Kidney (tissue), 14 donors: Measurements from ENCODE around the gene NEDD9. TPM values are rescaled to one million over a fixed set of nuclear protein-coding genes. Genes with fewer than 3 reads are reported as not detected.

Experiments
- DNase-seq, 5 donors: peaks; one replicate each; pipeline ENCODE4 v3.0.0-alpha.2; 2013 to 2020
- FAIRE-seq: peaks from 2 replicates; lab custom pipeline; 2012; peaks lifted over from hg19 to GRCh38; lab: Jason Lieb, UNC
- H3K27ac ChIP-seq, 2 donors: one replicate each; pipeline ENCODE4 v1.7.0; 2013; ENCODE audit warnings: low read depth in 2 of 2, low read length in 2 of 2, inconsistent platforms in 1 of 2
- H3K27me3 ChIP-seq: one replicate; pipeline ENCODE4 v1.7.1; 2013; ENCODE audit warnings: low read length, inconsistent platforms; ENCODE audit not compliant: control insufficient read depth, insufficient read depth
- H3K36me3 ChIP-seq, 3 donors: one replicate each; pipeline versions ENCODE4 v1.7.0 to v1.7.1; 2013; ENCODE audit warnings: low read length in 3 of 3, control low read depth in 1 of 3, inconsistent platforms in 1 of 3; ENCODE audit not compliant: insufficient read depth in 3 of 3, control insufficient read depth in 2 of 3
- H3K4me1 ChIP-seq, 3 donors: one replicate each; pipeline versions ENCODE4 v1.7.0 to v1.7.1; 2013; ENCODE audit warnings: low read length in 3 of 3, inconsistent platforms in 1 of 3, low read depth in 1 of 3; ENCODE audit not compliant: control insufficient read depth in 2 of 3, insufficient read depth in 2 of 3
- H3K4me3 ChIP-seq, 3 donors: one replicate each; pipeline versions ENCODE4 v1.7.0 to v1.8.1; 2013; ENCODE audit warnings: low read length in 3 of 3, control low read depth in 1 of 3, inconsistent platforms in 1 of 3
- H3K9ac ChIP-seq, 3 donors: one replicate each; pipeline versions ENCODE4 v1.7.0 to v1.7.1; 2013; ENCODE audit warnings: low read length in 3 of 3, control low read depth in 1 of 3, inconsistent platforms in 1 of 3
- H3K9me3 ChIP-seq, 3 donors: one replicate each; pipeline versions ENCODE4 v1.7.0 to v1.7.1; 2013; ENCODE audit warnings: low read length in 3 of 3, control low read depth in 1 of 3, inconsistent platforms in 1 of 3; ENCODE audit not compliant: control insufficient read depth in 2 of 3, insufficient read depth in 1 of 3
- CTCF ChIP-seq: IDR thresholded peaks from 3 replicates; pipeline ENCODE4 v1.5.1; 2012; ENCODE audit warnings: mild to moderate bottlenecking, moderate library complexity, borderline replicate concordance; ENCODE audit not compliant: insufficient read depth; ENCODE audit errors: extremely low read depth
- intact Hi-C: fragments of 100-400 bp; cut with DNase I; formaldehyde crosslinking; loops from one replicate; pipeline ENCODE4 v1.11.1; 2022
- polyA plus RNA-seq: library from polyadenylated mRNA; stranded (reverse); fragments of 350-450 nt; fragmentation: Illumina TruSeq; extraction: RNeasy Lipid Tissue Mini Kit (QIAGEN cat#74804); gene quantifications from one replicate; pipeline ENCODE4 v1.2.3, GENCODE V29; 2014; ENCODE audit warnings: low read depth, low replicate concordance; ENCODE audit not compliant: insufficient read depth
- total RNA-seq: library from RNA; stranded (reverse); fragmentation: NEBNext Ultra II Directional; extraction: Animal tissue kit (Norgen Biotek cat#: 25700); gene quantifications from one replicate; pipeline ENCODE4 v1.2.1, GENCODE V29; 2021
- donor health status: control.
- donor health status: control.
- donor health status: control.
- donor health status: control.
- donor health status: control.
- donor health status: DM: yes; HTN: yes; CAD: no.
- donor health status: Normal renal cell carcinoma (clear cell type).

NEDD9 gene
- total and polyA plus RNA-seq, 2 donors from 2014 or later: 19.2 to 101 TPM

GRCh38 chr6:11280394-11280793 lies 47.9 kb upstream of the NEDD9 start:
- Histone ChIP-seq H3K36me3 (no peaks in the 10 kb centered on the region), H3K4me3 (no peak overlapping the region), H3K27ac (no peak overlapping the region), H3K9me3 (no peaks in the 10 kb centered on the region), H3K9ac (no peak overlapping the region), H3K27me3 (no peaks in the 10 kb centered on the region), H3K4me1 (peaks cover 19 to 24% (median 22%) of the 10 kb centered on the region in 3 donors)
- no peak for TF ChIP-seq CTCF
- intact Hi-C loops: no loop called here
- no peak for DNase-seq
- no peak for FAIRE-seq

DNA sequence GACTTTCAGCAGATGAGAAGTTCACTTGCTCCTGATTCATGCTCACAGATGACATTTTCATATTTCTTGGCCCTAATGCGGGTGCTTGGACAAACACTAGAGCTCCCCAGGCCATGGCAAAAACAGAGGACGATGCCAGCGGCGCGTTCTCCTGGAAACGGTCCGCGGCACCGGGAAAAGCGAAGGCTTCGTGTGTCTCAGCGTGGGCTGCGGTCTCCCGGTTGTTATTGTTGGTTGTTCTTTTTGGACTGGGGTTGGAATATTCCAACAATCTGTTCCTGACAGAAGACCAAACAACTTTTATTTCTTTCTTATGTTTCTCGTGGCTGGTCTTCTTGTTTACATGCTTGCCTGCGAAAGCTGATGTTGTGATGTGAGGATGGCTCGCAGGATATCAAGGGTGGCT lies 46.8 kb upstream of the NEDD9 start:
- Histone ChIP-seq H3K4me1 (peaks cover 19 to 28% (median 24%) of the 10 kb centered on the region in 3 donors), H3K36me3 (no peaks in the 10 kb centered on the region)

DNA sequence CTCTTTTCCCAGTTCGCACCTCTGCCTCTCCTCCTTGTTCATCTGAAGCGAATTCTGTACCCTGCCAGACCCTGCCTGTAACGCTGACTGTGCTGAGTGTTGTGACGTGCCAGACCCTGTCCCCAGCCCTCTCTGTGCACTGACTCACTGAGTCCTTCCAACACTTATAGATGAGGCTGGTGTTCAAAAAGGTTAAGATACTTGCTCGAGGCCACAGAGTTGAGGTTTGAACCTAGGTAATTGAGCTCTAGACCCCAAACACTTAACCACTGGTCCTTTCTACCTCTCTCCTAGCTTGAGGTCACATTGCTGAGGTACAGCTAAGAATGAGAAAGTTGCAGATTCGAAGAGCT lies 45.7 kb upstream of the NEDD9 start:
- no peaks in the 10 kb centered on the region for H3K27me3 ChIP-seq
- peaks cover 25 to 30% (median 27%) of the 10 kb centered on the region in 3 donors for H3K4me1 ChIP-seq

More for the DNA sequence above, 46.8 kb upstream of the NEDD9 start:
- H3K4me3 ChIP-seq: no peak overlapping the region
- no peak for FAIRE-seq
- DNase-seq: peak in 1 of 5 donors; percentile 71
- no peaks in the 10 kb centered on the region for H3K9me3 ChIP-seq
- no peak for TF ChIP-seq CTCF
- H3K27ac ChIP-seq: no peak overlapping the region
- intact Hi-C loops: no loop called here
- H3K27me3 ChIP-seq: no peaks in the 10 kb centered on the region
- no peak overlapping the region for H3K9ac ChIP-seq

More for the DNA sequence above, 45.7 kb upstream of the NEDD9 start:
- H3K9me3 ChIP-seq: no peaks in the 10 kb centered on the region
- DNase-seq (no peak), FAIRE-seq (no peak)
- TF ChIP-seq CTCF: no peak
- no peak overlapping the region for H3K4me3 ChIP-seq
- H3K27ac ChIP-seq: peak overlapping the region; percentile 16 to 53
- no peaks in the 10 kb centered on the region for H3K36me3 ChIP-seq
- intact Hi-C loops: no loop called here
- no peak overlapping the region for H3K9ac ChIP-seq
